WTC11 (cell line): ENCODE data around the gene CEP250.

Experiments
- CREB1 ChIP-seq: sonication (generic); formaldehyde crosslinking; IDR thresholded peaks from 2 replicates; pipeline ENCODE4 v1.8.0; 2023; ENCODE audit warnings: mild to moderate bottlenecking, missing genetic modification reagents
- ELF4 ChIP-seq: sonication (generic); formaldehyde crosslinking; IDR thresholded peaks from 2 replicates; pipeline ENCODE4 v1.8.1; 2022; ENCODE audit warnings: low read depth, mild to moderate bottlenecking, moderate library complexity, missing genetic modification reagents
- ESRRA ChIP-seq: sonication (generic); formaldehyde crosslinking; IDR thresholded peaks from 2 replicates; pipeline ENCODE4 v1.8.1; 2022; ENCODE audit warnings: mild to moderate bottlenecking, missing genetic modification reagents, borderline replicate concordance
- ETV6 ChIP-seq: sonication (generic); formaldehyde crosslinking; IDR thresholded peaks from 2 replicates; pipeline ENCODE4 v1.8.1; 2022; ENCODE audit warnings: mild to moderate bottlenecking, missing genetic modification reagents
- FOXJ3 ChIP-seq: sonication (generic); formaldehyde crosslinking; IDR thresholded peaks from 2 replicates; pipeline ENCODE4 v1.9.0; 2021; ENCODE audit warnings: missing genetic modification reagents, mild to moderate bottlenecking, borderline replicate concordance
- TCF7 ChIP-seq: sonication (generic); formaldehyde crosslinking; IDR thresholded peaks from 2 replicates; pipeline ENCODE4 v1.8.0; 2022; ENCODE audit warnings: mild to moderate bottlenecking, low read depth, missing genetic modification reagents, moderate library complexity
- TP53 ChIP-seq: sonication (generic); formaldehyde crosslinking; IDR thresholded peaks from 2 replicates; pipeline ENCODE4 v1.8.1; 2023; ENCODE audit warnings: mild to moderate bottlenecking, missing genetic modification reagents
- ZBTB21 ChIP-seq: sonication (generic); formaldehyde crosslinking; IDR thresholded peaks from 2 replicates; pipeline ENCODE4 v1.8.1; 2023; ENCODE audit warnings: mild to moderate bottlenecking, missing genetic modification reagents, borderline replicate concordance
- ZNF317 ChIP-seq: sonication (generic); formaldehyde crosslinking; IDR thresholded peaks from 2 replicates; pipeline ENCODE4 v1.8.1; 2023; ENCODE audit warnings: low read depth, mild to moderate bottlenecking, moderate library complexity, missing genetic modification reagents, borderline replicate concordance
- TF ChIP-seq, protein P1 (sequence below): fragments of 200-600 bp; IDR thresholded peaks from 2 replicates; pipeline ENCODE4 v1.8.0; 2022; ENCODE audit warnings: antibody characterized with exemption
- TF ChIP-seq, protein P2 (sequence below): sonication (generic); formaldehyde crosslinking; conservative IDR thresholded peaks from 2 replicates; pipeline ENCODE4 v1.8.1; 2023; ENCODE audit warnings: mild to moderate bottlenecking, low read depth, missing genetic modification reagents, moderate library complexity

DNA sequence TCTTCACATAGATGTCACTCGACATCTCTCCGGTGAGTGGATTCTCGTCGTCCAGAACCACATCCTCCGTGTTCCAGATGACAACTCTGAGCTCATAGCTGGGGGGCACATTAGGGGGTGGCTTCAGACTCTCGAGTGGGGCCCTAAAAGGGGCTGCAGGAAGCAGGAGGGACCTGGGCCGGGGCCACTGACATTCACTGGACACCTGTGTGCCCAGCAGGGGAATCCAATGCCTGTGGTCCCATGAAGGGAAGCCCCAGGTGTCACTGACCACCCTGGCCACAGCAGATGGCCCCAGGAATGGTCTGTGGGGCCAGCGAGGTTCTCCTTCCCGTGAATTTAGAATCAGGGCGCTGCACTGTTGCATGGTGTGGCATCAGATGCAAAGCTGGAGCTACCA is 105.1 kb downstream of the CEP250 start:
- TF ChIP-seq, protein P1, sequence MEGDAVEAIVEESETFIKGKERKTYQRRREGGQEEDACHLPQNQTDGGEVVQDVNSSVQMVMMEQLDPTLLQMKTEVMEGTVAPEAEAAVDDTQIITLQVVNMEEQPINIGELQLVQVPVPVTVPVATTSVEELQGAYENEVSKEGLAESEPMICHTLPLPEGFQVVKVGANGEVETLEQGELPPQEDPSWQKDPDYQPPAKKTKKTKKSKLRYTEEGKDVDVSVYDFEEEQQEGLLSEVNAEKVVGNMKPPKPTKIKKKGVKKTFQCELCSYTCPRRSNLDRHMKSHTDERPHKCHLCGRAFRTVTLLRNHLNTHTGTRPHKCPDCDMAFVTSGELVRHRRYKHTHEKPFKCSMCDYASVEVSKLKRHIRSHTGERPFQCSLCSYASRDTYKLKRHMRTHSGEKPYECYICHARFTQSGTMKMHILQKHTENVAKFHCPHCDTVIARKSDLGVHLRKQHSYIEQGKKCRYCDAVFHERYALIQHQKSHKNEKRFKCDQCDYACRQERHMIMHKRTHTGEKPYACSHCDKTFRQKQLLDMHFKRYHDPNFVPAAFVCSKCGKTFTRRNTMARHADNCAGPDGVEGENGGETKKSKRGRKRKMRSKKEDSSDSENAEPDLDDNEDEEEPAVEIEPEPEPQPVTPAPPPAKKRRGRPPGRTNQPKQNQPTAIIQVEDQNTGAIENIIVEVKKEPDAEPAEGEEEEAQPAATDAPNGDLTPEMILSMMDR = no peak
- TF ChIP-seq ZBTB21 (CRISPR knock-in tag) (no peak), FOXJ3 (CRISPR knock-in tag) (no peak), ETV6 (CRISPR knock-in tag) (no peak), CREB1 (CRISPR knock-in tag) (no peak), ESRRA (CRISPR knock-in tag) (no peak), TP53 (CRISPR knock-in tag) (no peak), ELF4 (CRISPR knock-in tag) (no peak), TCF7 (CRISPR knock-in tag) (no peak), ZNF317 (CRISPR knock-in tag) (no peak)
- TF ChIP-seq, protein P2, sequence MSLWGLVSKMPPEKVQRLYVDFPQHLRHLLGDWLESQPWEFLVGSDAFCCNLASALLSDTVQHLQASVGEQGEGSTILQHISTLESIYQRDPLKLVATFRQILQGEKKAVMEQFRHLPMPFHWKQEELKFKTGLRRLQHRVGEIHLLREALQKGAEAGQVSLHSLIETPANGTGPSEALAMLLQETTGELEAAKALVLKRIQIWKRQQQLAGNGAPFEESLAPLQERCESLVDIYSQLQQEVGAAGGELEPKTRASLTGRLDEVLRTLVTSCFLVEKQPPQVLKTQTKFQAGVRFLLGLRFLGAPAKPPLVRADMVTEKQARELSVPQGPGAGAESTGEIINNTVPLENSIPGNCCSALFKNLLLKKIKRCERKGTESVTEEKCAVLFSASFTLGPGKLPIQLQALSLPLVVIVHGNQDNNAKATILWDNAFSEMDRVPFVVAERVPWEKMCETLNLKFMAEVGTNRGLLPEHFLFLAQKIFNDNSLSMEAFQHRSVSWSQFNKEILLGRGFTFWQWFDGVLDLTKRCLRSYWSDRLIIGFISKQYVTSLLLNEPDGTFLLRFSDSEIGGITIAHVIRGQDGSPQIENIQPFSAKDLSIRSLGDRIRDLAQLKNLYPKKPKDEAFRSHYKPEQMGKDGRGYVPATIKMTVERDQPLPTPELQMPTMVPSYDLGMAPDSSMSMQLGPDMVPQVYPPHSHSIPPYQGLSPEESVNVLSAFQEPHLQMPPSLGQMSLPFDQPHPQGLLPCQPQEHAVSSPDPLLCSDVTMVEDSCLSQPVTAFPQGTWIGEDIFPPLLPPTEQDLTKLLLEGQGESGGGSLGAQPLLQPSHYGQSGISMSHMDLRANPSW (CRISPR knock-in tag) = no peak
